A673 (cell line): ENCODE results near the gene RYR1. TPM values are rescaled to one million over a fixed set of nuclear protein-coding genes. Genes with fewer than 3 reads are reported as not detected.
"Not testable (repeated sequence)": the region's sequence is repeated elsewhere in the genome, so short reads cannot be mapped to it uniquely, and the experiment has no call there.

Source experiments
- BruUV-seq: library from RNA; stranded (reverse); fragments of 400-500 nt; replicated peaks from 2 replicates; lab custom pipeline; 2021; lab: Mats Ljungman, UMichigan
- CTCF ChIA-PET: fragments of 300-600 bp; sonication (Branson Sonifier 250); formaldehyde crosslinking; loops from one replicate; lab custom pipeline; 2022; ENCODE audit warnings: antibody characterized with exemption; lab: Charles Lee
- POLR2A ChIA-PET: fragments of 300-600 bp; sonication (Branson Sonifier 250); formaldehyde crosslinking; loops from one replicate; lab custom pipeline; 2022; ENCODE audit warnings: antibody characterized with exemption; ENCODE audit not compliant: low non-redundant PET; lab: Charles Lee
- DNase-seq: peaks from one replicate; pipeline ENCODE4 v3.0.0-alpha.2; 2015; ENCODE audit warnings: low spot score
- H3K27ac ChIP-seq: fragments of 200-600 bp; sonication (generic); 2 replicates; pipeline ENCODE4 v1.5.1; 2016; ENCODE audit warnings: mixed run types, low read depth, mild to moderate bottlenecking, mixed read lengths, antibody characterized with exemption, low read length; ENCODE audit not compliant: poor library complexity, severe bottlenecking
- H3K27me3 ChIP-seq: fragments of 200-600 bp; sonication (generic); replicated peaks from 2 replicates; pipeline ENCODE4 v1.6.1; 2017; ENCODE audit warnings: mixed run types, low read depth, mild to moderate bottlenecking, mixed read lengths, antibody characterized with exemption, low read length; ENCODE audit not compliant: insufficient read depth, poor library complexity
- H3K36me3 ChIP-seq: fragments of 200-600 bp; sonication (generic); 2 replicates; pipeline ENCODE4 v1.6.1; 2016; ENCODE audit warnings: mixed run types, mild to moderate bottlenecking, mixed read lengths, antibody characterized with exemption, low read length; ENCODE audit not compliant: insufficient read depth, poor library complexity, severe bottlenecking
- H3K4me1 ChIP-seq: fragments of 200-600 bp; sonication (generic); 2 replicates; pipeline ENCODE4 v1.6.1; 2017; ENCODE audit warnings: mixed run types, mild to moderate bottlenecking, mixed read lengths, antibody characterized with exemption, low read length; ENCODE audit not compliant: insufficient read depth, poor library complexity, severe bottlenecking
- H3K4me3 ChIP-seq: fragments of 200-600 bp; sonication (generic); 2 replicates; pipeline ENCODE4 v1.5.1; 2016; ENCODE audit warnings: low read depth, mixed run types, mild to moderate bottlenecking, mixed read lengths, low read length; ENCODE audit not compliant: poor library complexity, severe bottlenecking
- H3K9me3 ChIP-seq: fragments of 200-600 bp; sonication (generic); 2 replicates; pipeline ENCODE4 v1.6.1; 2016; ENCODE audit warnings: mixed run types, low read depth, mild to moderate bottlenecking, mixed read lengths, antibody characterized with exemption, low read length; ENCODE audit not compliant: poor library complexity, severe bottlenecking
- EZH2 ChIP-seq: fragments of 200-600 bp; sonication (generic); IDR thresholded peaks from 2 replicates; pipeline ENCODE4 v1.6.1; 2017; ENCODE audit warnings: borderline replicate concordance, low read depth, mild to moderate bottlenecking, mixed read lengths, antibody characterized with exemption, low read length; ENCODE audit not compliant: poor library complexity, severe bottlenecking
- intact Hi-C: fragments of 100-400 bp; cut with micrococcal nuclease; formaldehyde crosslinking; loops from one replicate; pipeline ENCODE4 v1.10.0; 2022; ENCODE audit not compliant: unreplicated experiment
- total RNA-seq: library from RNA; stranded (reverse); gene quantifications from 2 replicates; pipeline ENCODE4 v1.2.3, GENCODE V29; 2021
- TF ChIP-seq, protein P1 (sequence below): fragments of 300-800, 200-600 bp; sonication (generic); conservative IDR thresholded peaks from 2 replicates; pipeline ENCODE4 v1.5.1; 2017; ENCODE audit warnings: low read depth, mild to moderate bottlenecking, antibody characterized with exemption, low read length, moderate library complexity, mixed read lengths

RYR1 gene
- total RNA-seq, 1 experiment from 2014 or later, result 0.28 TPM

DNA sequence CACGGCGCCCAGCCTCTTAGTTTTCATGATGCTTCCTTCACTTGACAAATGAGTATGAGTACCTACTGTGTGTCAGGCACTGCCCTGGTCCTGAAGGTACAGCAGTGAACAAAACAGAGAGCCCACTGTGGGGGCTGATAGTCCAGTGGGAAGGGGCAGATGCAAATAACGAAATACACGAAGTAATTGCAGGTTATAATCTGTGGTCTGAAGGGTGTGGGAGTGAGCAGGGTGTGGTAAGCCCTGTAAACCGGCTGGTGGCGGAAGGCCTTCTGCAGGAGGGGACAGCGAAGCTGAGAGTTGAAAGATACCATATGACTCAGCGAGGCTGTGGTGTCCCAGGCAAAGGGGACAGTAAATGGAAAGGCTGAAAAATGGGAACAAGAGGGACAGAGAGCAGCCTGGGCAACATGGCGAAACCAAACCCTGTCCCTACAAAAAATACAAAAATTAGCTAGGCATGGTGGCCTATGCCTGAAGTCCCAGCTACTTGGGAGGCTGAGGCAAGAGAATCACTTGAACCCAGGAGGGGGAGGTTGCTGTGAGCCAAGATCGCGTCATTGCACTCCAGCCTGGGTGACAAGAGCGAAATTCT, 123.8 kb downstream of the RYR1 start:
- CTCF ChIA-PET, result no interaction called here

DNA sequence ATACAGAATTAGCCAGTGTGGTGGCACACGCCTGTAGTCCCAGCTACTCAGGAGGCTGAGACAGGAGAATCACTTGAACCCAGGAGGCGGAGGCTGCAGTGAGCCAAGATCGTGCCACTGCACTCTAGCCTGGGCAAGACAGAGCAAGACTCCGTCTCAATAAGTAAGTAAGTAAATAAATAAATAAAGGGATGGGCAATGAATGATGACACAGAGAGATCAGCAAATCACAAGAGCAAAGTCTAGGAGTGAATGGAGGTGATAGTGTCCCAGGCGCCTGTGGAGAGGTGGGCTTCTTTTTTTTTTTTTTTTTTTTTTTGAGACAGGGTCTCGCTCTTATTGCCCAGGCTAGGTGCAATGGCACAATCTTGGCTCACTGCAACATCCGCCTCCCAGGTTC, 125.4 kb downstream of the RYR1 start:
- POLR2A ChIA-PET, BruUV-seq, H3K4me3 ChIP-seq, intact Hi-C loops, H3K27ac ChIP-seq, H3K36me3 ChIP-seq, DNase-seq, CTCF ChIA-PET, H3K27me3 ChIP-seq, H3K9me3 ChIP-seq, H3K4me1 ChIP-seq: not testable (repeated sequence)

More for the DNA sequence above, 123.8 kb downstream of the RYR1 start:
- no peaks in the 10 kb centered on the region for H3K4me1 ChIP-seq
- no peak for DNase-seq
- no peak overlapping the region for H3K4me3 ChIP-seq
- TF ChIP-seq, protein P1, sequence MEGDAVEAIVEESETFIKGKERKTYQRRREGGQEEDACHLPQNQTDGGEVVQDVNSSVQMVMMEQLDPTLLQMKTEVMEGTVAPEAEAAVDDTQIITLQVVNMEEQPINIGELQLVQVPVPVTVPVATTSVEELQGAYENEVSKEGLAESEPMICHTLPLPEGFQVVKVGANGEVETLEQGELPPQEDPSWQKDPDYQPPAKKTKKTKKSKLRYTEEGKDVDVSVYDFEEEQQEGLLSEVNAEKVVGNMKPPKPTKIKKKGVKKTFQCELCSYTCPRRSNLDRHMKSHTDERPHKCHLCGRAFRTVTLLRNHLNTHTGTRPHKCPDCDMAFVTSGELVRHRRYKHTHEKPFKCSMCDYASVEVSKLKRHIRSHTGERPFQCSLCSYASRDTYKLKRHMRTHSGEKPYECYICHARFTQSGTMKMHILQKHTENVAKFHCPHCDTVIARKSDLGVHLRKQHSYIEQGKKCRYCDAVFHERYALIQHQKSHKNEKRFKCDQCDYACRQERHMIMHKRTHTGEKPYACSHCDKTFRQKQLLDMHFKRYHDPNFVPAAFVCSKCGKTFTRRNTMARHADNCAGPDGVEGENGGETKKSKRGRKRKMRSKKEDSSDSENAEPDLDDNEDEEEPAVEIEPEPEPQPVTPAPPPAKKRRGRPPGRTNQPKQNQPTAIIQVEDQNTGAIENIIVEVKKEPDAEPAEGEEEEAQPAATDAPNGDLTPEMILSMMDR, result no peak
- TF ChIP-seq EZH2, result no peak
- POLR2A ChIA-PET, result no interaction called here
- no peaks in the 10 kb centered on the region for H3K9me3 ChIP-seq
- no peaks in the 10 kb centered on the region for H3K27me3 ChIP-seq
- H3K36me3 ChIP-seq, result no peaks in the 10 kb centered on the region
- no peak overlapping the region for H3K27ac ChIP-seq
- BruUV-seq, result no TSS peak
- intact Hi-C loops, result no loop called here

DNA sequence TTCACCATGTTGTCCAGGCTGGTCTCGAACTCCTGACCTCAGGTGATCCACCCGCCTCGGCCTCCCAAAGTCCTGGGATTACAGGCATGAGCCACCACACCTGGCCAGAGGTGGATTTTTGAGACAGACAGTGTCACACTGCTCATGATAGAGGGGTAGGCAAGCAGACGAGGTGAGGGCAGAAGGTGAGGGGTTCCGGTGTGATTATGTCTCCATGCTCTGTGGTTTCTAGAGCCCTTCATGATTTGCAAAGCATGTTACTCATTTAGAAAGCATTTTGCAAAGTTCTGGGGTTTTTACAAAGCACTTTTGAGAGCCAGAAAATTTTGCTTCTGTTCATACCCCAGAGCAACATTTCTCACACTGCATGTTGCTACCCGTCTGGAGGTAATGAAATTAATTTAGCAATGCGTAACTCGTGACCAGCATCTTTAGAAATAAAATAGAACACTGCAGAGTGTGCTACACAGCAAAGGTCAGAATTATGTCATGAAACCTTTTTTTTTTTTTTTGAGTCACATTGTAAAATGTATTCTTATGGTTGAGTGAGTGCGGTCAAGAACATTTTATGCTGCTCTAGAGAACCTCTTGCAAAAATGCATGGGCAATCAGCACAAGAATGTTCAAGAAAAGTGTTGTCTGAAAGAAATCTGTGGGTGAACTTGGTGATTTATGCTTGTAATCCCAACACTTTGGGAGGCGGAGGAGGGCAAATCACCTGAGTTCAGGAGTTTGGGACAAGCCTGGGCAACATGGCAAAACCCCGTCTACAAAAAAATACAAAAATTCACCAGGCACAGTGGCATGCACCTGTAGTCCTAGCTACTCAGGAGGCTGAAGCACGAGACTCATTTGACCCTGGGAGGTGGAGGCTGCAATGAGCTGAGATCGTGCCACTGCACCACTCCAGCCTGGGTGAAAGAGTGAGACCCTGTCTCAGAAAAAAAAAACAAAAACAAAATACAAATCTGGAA, 126.2 kb downstream of the RYR1 start:
- no peaks in the 10 kb centered on the region for H3K36me3 ChIP-seq
- DNase-seq, result no peak
- no peaks in the 10 kb centered on the region for H3K9me3 ChIP-seq
- H3K27me3 ChIP-seq, result peaks cover 3% of the 10 kb centered on the region
- ChIA-PET POLR2A (no interaction called here), CTCF (no interaction called here)
- no peaks in the 10 kb centered on the region for H3K4me1 ChIP-seq
- H3K27ac ChIP-seq, result no peak overlapping the region
- no TSS peak for BruUV-seq
- intact Hi-C loops, result no loop called here
- no peak overlapping the region for H3K4me3 ChIP-seq
- TF ChIP-seq, protein P1, result no peak
- TF ChIP-seq EZH2, result no peak
